Lung (tissue), 12 donors: Measurements from ENCODE around the gene CIDEB. TPM values are rescaled to one million over a fixed set of nuclear protein-coding genes. Genes with fewer than 3 reads are reported as not detected.

ENCODE experiments used
- ATAC-seq: fragments of 200-7000 bp; cut with Tn5 transposase; one replicate; pipeline ENCODE4 v1.9.1; 2020; ENCODE audit warnings: moderate number of reproducible peaks; ENCODE audit not compliant: insufficient read depth, low FRiP score
- DNase-seq, 3 donors: peaks; one replicate each; pipeline ENCODE4 v3.0.0-alpha.2; 2013 to 2017
- H3K27ac ChIP-seq, 2 donors: one replicate each; pipeline ENCODE4 v1.5.1; 2013; ENCODE audit warnings: mild to moderate bottlenecking in 2 of 2, moderate library complexity in 2 of 2, control low read depth in 1 of 2, inconsistent platforms in 1 of 2, low read depth in 1 of 2, low read length in 1 of 2
- H3K27me3 ChIP-seq, 3 donors: one replicate each; pipeline ENCODE4 v1.5.1; 2013; ENCODE audit warnings: low read length in 2 of 3; ENCODE audit not compliant: control insufficient read depth in 3 of 3, insufficient read depth in 3 of 3
- H3K36me3 ChIP-seq, 4 donors: one replicate each; pipeline ENCODE4 v1.5.1; 2013; ENCODE audit warnings: low read length in 4 of 4, mild to moderate bottlenecking in 1 of 4, moderate library complexity in 1 of 4; ENCODE audit not compliant: control insufficient read depth in 4 of 4, insufficient read depth in 4 of 4
- H3K4me1 ChIP-seq, 5 donors: one replicate each; pipeline ENCODE4 v1.5.1; 2013; ENCODE audit warnings: low read length in 5 of 5, mild to moderate bottlenecking in 2 of 5, moderate library complexity in 1 of 5; ENCODE audit not compliant: control insufficient read depth in 5 of 5, insufficient read depth in 5 of 5
- H3K4me3 ChIP-seq: one replicate; pipeline ENCODE4 v1.5.1; 2013; ENCODE audit warnings: mild to moderate bottlenecking, control low read depth, moderate library complexity
- H3K9ac ChIP-seq, 2 donors: one replicate each; pipeline ENCODE4 v1.5.1; 2013; ENCODE audit warnings: low read length in 2 of 2, control low read depth in 1 of 2; ENCODE audit not compliant: insufficient read depth in 1 of 2
- H3K9me3 ChIP-seq, 4 donors: one replicate each; pipeline ENCODE4 v1.5.1; 2013; ENCODE audit warnings: low read length in 3 of 4, mild to moderate bottlenecking in 1 of 4, moderate library complexity in 1 of 4; ENCODE audit not compliant: control insufficient read depth in 4 of 4, insufficient read depth in 3 of 4
- WGBS, 2 donors: extraction: QIAGEN DNeasy Blood & Tissue Kit; methylation state at CpG; one replicate each; pipeline ENCODE4 v1.1.7; 2013; 5-methylcytosine and 5-hydroxymethylcytosine counted together
- polyA plus RNA-seq, 2 donors: library from polyadenylated mRNA; stranded (reverse); fragments of 200-250 nt; gene quantifications; one replicate each; pipeline ENCODE4 v1.2.1, GENCODE V29; 2013
- total RNA-seq, 2 donors: library from RNA; depleted of rRNA in 1 of 2; stranded (reverse); fragments of >200 nt in 1 of 2; gene quantifications; one replicate each; pipeline ENCODE4 v1.2.1, GENCODE V29; 2014 to 2021
- TF ChIP-seq, protein P1 (sequence below): IDR thresholded peaks from 2 replicates; pipeline ENCODE4 v1.5.1; 2012; ENCODE audit warnings: mild to moderate bottlenecking; ENCODE audit errors: control extremely low read depth, extremely low read depth
- donor health status: control.
- donor health status: control.
- donor health status: Bipolar disorder and iron deficiency.
- donor health status: healthy.
- donor health status: DM: yes; HTN: yes; CAD: no.

CIDEB gene
- total and polyA plus RNA-seq, 4 donors: 8.3 to 19.7 (median 14.2) TPM

DNA sequence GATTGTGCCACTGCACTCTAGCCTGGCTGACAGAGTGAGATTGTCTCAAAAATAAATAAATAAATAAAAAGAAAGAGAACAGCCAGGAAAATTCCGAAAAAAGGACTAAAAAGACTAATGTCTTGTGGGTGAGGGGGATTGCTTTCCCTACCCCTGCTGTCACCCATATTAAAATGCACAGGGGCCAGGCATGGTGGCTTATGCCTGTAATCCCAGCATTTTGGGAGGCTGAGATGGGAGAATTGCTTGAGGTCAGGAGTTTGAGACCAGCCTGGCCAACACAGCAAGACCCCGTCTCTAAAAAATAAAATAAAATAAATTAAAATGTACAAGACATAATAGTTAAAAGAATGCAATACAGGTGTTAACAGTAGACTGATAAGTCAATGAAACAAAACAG lies 14.3 kb downstream of the CIDEB start:
- TF ChIP-seq, protein P1, sequence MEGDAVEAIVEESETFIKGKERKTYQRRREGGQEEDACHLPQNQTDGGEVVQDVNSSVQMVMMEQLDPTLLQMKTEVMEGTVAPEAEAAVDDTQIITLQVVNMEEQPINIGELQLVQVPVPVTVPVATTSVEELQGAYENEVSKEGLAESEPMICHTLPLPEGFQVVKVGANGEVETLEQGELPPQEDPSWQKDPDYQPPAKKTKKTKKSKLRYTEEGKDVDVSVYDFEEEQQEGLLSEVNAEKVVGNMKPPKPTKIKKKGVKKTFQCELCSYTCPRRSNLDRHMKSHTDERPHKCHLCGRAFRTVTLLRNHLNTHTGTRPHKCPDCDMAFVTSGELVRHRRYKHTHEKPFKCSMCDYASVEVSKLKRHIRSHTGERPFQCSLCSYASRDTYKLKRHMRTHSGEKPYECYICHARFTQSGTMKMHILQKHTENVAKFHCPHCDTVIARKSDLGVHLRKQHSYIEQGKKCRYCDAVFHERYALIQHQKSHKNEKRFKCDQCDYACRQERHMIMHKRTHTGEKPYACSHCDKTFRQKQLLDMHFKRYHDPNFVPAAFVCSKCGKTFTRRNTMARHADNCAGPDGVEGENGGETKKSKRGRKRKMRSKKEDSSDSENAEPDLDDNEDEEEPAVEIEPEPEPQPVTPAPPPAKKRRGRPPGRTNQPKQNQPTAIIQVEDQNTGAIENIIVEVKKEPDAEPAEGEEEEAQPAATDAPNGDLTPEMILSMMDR: no peak
- Histone ChIP-seq H3K9ac (no peak overlapping the region), H3K4me3 (no peak overlapping the region), H3K36me3 (peaks cover 7 to 32% (median 30%) of the 10 kb centered on the region in 4 donors), H3K9me3 (no peaks in the 10 kb centered on the region), H3K27ac (no peak overlapping the region), H3K4me1 (peaks cover 0 to 2% (median 0%) of the 10 kb centered on the region in 5 donors), H3K27me3 (no peaks in the 10 kb centered on the region)
- DNase-seq (no peak), ATAC-seq (no peak)
- WGBS, 2 donors: 93 to 98% methylated on average over 2 of the region's 2 CpGs

DNA sequence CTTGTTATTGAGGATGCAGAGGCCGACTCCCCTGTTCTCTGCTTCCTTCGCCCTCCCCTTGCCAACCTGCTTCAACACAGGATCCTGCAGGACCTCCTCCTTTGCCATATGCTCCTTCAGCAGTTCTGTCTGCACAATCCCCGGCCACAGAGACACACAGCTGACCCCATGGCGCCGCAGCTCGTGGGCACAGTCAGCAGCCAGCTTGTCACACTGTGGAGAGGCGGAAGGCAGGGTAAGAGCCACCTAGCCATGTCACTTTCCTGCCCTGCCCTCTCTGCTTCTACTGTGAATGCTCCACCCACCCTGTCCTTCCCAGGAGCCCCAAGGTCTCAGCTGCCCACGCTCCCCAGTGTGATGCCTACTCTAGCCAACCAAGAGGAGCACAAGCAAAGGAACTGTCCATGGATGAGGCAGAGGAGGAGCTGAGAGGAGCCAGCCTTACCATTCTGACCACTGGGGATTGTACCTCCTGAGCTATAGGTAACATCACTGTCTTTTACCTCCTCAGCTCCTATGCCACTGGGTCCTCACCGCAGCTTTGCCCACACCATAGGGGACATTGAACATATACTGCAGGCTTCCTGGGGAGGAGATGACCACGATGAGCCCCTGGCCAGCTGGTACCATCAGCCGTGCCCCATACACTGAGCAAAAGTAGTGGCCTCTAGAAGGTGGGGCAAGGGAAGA lies 15.5 kb downstream of the CIDEB start:
- Histone ChIP-seq H3K27me3 (no peaks in the 10 kb centered on the region), H3K36me3 (peaks cover 7 to 32% (median 30%) of the 10 kb centered on the region in 4 donors), H3K4me1 (peaks cover 0 to 2% (median 0%) of the 10 kb centered on the region in 5 donors), H3K9ac (no peak overlapping the region), H3K9me3 (no peaks in the 10 kb centered on the region), H3K4me3 (no peak overlapping the region), H3K27ac (no peak overlapping the region)
- WGBS, 2 donors: 95 to 97% methylated on average over 11 of the region's 11 CpGs
- DNase-seq: no peak
- no peak for ATAC-seq
- TF ChIP-seq, protein P1: no peak

DNA sequence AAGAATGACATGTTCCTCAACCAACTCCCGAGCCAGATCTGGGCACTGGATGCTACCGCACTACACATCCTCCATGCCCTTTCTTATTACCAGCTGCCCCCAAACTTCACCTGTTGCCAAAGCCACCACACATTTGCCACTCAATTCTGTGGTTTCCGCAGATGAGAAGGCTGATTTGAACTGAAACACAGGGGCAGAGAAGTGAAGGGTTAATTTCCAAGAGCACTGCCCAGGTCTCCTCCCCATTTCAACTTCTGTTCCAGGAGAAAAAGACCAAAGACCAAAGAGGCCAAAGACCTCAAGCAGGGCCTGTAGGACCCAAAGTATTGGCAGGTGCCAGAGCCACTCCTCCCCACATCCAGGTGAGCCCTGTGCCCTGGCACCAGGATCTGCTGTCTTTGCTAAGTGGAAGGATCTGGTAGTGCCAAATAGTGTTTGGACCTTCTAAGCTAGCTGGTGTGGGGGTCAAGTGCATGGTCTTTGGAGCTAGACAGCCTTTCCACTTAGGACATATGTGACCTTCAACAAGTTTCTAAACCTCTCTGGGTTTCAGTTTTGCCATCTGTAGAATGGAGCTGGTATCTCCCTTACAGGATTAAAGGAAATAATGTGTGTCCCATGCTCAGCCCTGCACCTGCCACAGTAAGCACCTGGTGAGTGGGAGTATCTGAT lies 16.2 kb downstream of the CIDEB start:
- no peak for ATAC-seq
- Histone ChIP-seq H3K27me3 (no peaks in the 10 kb centered on the region), H3K4me1 (peaks cover 0 to under 1% (median 0%) of the 10 kb centered on the region in 5 donors), H3K9ac (no peak overlapping the region), H3K4me3 (no peak overlapping the region), H3K36me3 (peaks cover 7 to 32% (median 30%) of the 10 kb centered on the region in 4 donors), H3K27ac (no peak overlapping the region), H3K9me3 (no peaks in the 10 kb centered on the region)
- DNase-seq: no peak
- TF ChIP-seq, protein P1: no peak
- 91 to 92% methylated on average over 3 of the region's 3 CpGs for WGBS, 2 donors
